Measurements from ENCODE around the gene SMG6.

SMG6 gene

DNA sequence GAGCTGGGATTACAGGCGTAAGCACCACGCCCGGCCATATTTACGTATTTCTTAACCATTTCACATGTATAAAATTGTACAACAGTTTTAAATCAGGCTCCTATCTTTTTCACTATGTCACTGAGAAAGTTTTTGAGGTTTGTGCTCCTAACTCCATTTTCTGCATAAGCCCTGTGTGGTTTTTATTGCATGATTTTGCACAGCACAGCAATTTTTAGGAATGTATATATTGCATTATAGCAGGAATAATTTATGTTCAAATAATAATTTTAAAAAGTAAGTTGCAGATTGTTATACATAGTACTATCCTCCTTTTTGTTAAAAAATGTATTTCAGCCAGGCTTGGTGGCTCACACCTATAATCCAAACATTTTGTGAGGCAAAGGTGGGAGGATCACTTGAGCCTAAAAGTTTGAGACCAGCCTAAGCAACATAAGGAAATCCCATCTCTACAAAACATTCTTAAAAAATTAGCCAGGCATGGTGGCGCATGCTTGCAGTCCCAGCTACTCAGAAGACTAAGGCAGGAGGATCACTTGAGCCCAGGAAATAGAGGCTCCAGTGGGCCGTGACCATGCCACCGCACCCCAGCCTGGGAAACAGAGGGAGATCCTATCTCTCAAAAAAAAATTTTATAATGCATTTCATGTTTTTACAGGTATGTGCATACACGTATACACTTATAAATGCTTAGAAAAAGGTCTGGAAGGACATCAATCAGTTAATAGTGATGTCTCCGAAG, 26.0 kb downstream of the SMG6 start:
- no peak for DNase-seq
- no peaks in the 10 kb centered on the region for H3K9me3 ChIP-seq (ENCODE audit: control insufficient read depth, low read length)
- 90% methylated on average over 2 of the region's 9 CpGs for WGBS

GRCh38 chr17:2275722-2276121, 27.9 kb downstream of the SMG6 start:
- H3K9ac ChIP-seq (ENCODE audit: low read length) = no peak overlapping the region
- no peak overlapping the region for H2AFZ ChIP-seq (ENCODE audit: low read depth, low read length)
- H3K23ac ChIP-seq (ENCODE audit: low read length in 2 of 2) = no peak overlapping the region
- no CpG with 5 or more reads among the region's 1 CpG for WGBS
- no peak overlapping the region for H3K4me3 ChIP-seq (ENCODE audit: insufficient read depth in 1 of 2, low read depth in 1 of 2, low read length in 2 of 2)
- no peak for DNase-seq
- H4K91ac ChIP-seq (ENCODE audit: low read length) = no peak overlapping the region
- no peak overlapping the region for H2BK12ac ChIP-seq (ENCODE audit: low read length in 2 of 2)
- no peak overlapping the region for H3K14ac ChIP-seq (ENCODE audit: low read length in 2 of 2)
- H2BK5ac ChIP-seq (ENCODE audit: low read depth, low read length, poor library complexity, severe bottlenecking) = no peak overlapping the region
- H2BK120ac ChIP-seq (ENCODE audit: low read depth, low read length) = no peak overlapping the region
- no peaks in the 10 kb centered on the region for H3K9me3 ChIP-seq (ENCODE audit: control insufficient read depth, low read length)
- no peaks in the 10 kb centered on the region for H3K4me1 ChIP-seq (ENCODE audit: control insufficient read depth, insufficient read depth, low read depth, low read length)
- no peak overlapping the region for H3K4ac ChIP-seq (ENCODE audit: low read depth in 1 of 2, low read length in 2 of 2)
- no peak overlapping the region for H4K8ac ChIP-seq (ENCODE audit: low read length)
- H3K79me1 ChIP-seq (replicated peaks; ENCODE audit: low read length, poor library complexity, severe bottlenecking) = peaks cover 14% of the 10 kb centered on the region
- no peaks in the 10 kb centered on the region for H3K27me3 ChIP-seq (ENCODE audit: control insufficient read depth in 1 of 2, insufficient read depth in 1 of 2, low read length in 2 of 2)
- peaks cover 32 to 74% of the 10 kb centered on the region in 2 experiments for H3K36me3 ChIP-seq (ENCODE audit: control insufficient read depth in 1 of 2, insufficient read depth in 2 of 2, low read depth in 1 of 2, low read length in 2 of 2)
- no peak overlapping the region for H3K18ac ChIP-seq (ENCODE audit: low read depth in 1 of 2, low read length in 2 of 2)
- H3K4me2 ChIP-seq (ENCODE audit: low read length, poor library complexity, severe bottlenecking) = no peak overlapping the region
- H2AK5ac ChIP-seq (ENCODE audit: low read length, severe bottlenecking) = no peak overlapping the region
- no peak overlapping the region for H3K27ac ChIP-seq (ENCODE audit: low read length, poor library complexity, severe bottlenecking)
- H2BK15ac ChIP-seq (ENCODE audit: low read depth, poor library complexity, severe bottlenecking) = no peak overlapping the region

More for the DNA sequence above, 26.0 kb downstream of the SMG6 start:
- no peak overlapping the region for H3K27ac ChIP-seq (ENCODE audit: low read length, poor library complexity, severe bottlenecking)
- no peak overlapping the region for H3K18ac ChIP-seq (ENCODE audit: low read depth in 1 of 2, low read length in 2 of 2)
- no peak overlapping the region for H4K91ac ChIP-seq (ENCODE audit: low read length)
- H3K27me3 ChIP-seq (ENCODE audit: control insufficient read depth in 1 of 2, insufficient read depth in 1 of 2, low read length in 2 of 2) = no peaks in the 10 kb centered on the region
- no peak overlapping the region for H2AFZ ChIP-seq (ENCODE audit: low read depth, low read length)
- H2BK12ac ChIP-seq (ENCODE audit: low read length in 2 of 2) = no peak overlapping the region
- H3K4me1 ChIP-seq (ENCODE audit: control insufficient read depth, insufficient read depth, low read depth, low read length) = no peaks in the 10 kb centered on the region
- peaks cover 44 to 84% of the 10 kb centered on the region in 2 experiments for H3K36me3 ChIP-seq (ENCODE audit: control insufficient read depth in 1 of 2, insufficient read depth in 2 of 2, low read depth in 1 of 2, low read length in 2 of 2)
- H3K4ac ChIP-seq (ENCODE audit: low read depth in 1 of 2, low read length in 2 of 2) = no peak overlapping the region
- H2AK5ac ChIP-seq (ENCODE audit: low read length, severe bottlenecking) = no peak overlapping the region
- no peak overlapping the region for H3K9ac ChIP-seq (ENCODE audit: low read length)
- H3K4me3 ChIP-seq (ENCODE audit: insufficient read depth in 1 of 2, low read depth in 1 of 2, low read length in 2 of 2) = no peak overlapping the region
- H3K23ac ChIP-seq (ENCODE audit: low read length in 2 of 2) = no peak overlapping the region
- peaks cover 17% of the 10 kb centered on the region for H3K79me1 ChIP-seq (replicated peaks; ENCODE audit: low read length, poor library complexity, severe bottlenecking)
- no peak overlapping the region for H3K14ac ChIP-seq (ENCODE audit: low read length in 2 of 2)
- H2BK120ac ChIP-seq (ENCODE audit: low read depth, low read length) = no peak overlapping the region
- no peak overlapping the region for H4K8ac ChIP-seq (ENCODE audit: low read length)
- H2BK15ac ChIP-seq (ENCODE audit: low read depth, poor library complexity, severe bottlenecking) = no peak overlapping the region
- H2BK5ac ChIP-seq (ENCODE audit: low read depth, low read length, poor library complexity, severe bottlenecking) = no peak overlapping the region
- H3K4me2 ChIP-seq (ENCODE audit: low read length, poor library complexity, severe bottlenecking) = no peak overlapping the region

DNA sequence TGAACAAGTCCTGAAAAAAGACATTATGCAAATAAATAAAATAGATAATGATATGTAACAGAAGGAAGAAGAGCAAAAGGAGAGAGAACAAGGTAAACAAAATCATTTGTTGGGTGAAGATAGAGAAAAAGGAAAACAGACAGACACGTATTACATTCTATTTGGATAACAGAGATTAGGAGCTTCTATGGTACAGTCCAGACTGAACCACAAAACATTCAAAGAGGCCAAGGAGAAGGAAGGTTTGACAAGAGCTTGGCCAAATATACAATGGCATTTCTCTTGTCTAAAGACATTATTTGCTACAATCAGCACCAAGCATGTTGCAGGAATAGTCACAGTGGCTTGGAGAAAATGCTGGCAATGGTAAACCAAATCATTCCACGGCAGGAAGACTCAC, 29.2 kb downstream of the SMG6 start:
- no peak for DNase-seq
- Histone ChIP-seq H2BK5ac (ENCODE audit: low read depth, low read length, poor library complexity, severe bottlenecking) (no peak overlapping the region), H3K4me2 (ENCODE audit: low read length, poor library complexity, severe bottlenecking) (no peak overlapping the region), H3K27me3 (ENCODE audit: control insufficient read depth in 1 of 2, insufficient read depth in 1 of 2, low read length in 2 of 2) (no peaks in the 10 kb centered on the region), H2BK12ac (ENCODE audit: low read length in 2 of 2) (no peak overlapping the region), H3K79me1 (replicated peaks; ENCODE audit: low read length, poor library complexity, severe bottlenecking) (peaks cover 16% of the 10 kb centered on the region), H3K4ac (ENCODE audit: low read depth in 1 of 2, low read length in 2 of 2) (no peak overlapping the region), H2AK5ac (ENCODE audit: low read length, severe bottlenecking) (no peak overlapping the region), H3K18ac (ENCODE audit: low read depth in 1 of 2, low read length in 2 of 2) (no peak overlapping the region), H3K4me3 (ENCODE audit: insufficient read depth in 1 of 2, low read depth in 1 of 2, low read length in 2 of 2) (no peak overlapping the region), H3K27ac (ENCODE audit: low read length, poor library complexity, severe bottlenecking) (no peak overlapping the region), H3K23ac (ENCODE audit: low read length in 2 of 2) (no peak overlapping the region), H4K8ac (ENCODE audit: low read length) (no peak overlapping the region), H2BK120ac (ENCODE audit: low read depth, low read length) (no peak overlapping the region), H3K9ac (ENCODE audit: low read length) (no peak overlapping the region), H3K4me1 (ENCODE audit: control insufficient read depth, insufficient read depth, low read depth, low read length) (no peaks in the 10 kb centered on the region), H4K91ac (ENCODE audit: low read length) (no peak overlapping the region), H2BK15ac (ENCODE audit: low read depth, poor library complexity, severe bottlenecking) (no peak overlapping the region), H3K36me3 (ENCODE audit: control insufficient read depth in 1 of 2, insufficient read depth in 2 of 2, low read depth in 1 of 2, low read length in 2 of 2) (peaks cover 25 to 73% of the 10 kb centered on the region in 2 experiments), H3K14ac (ENCODE audit: low read length in 2 of 2) (no peak overlapping the region), H2AFZ (ENCODE audit: low read depth, low read length) (no peak overlapping the region), H3K9me3 (ENCODE audit: control insufficient read depth, low read length) (no peaks in the 10 kb centered on the region)
- WGBS = 91% methylated on average over 1 of the region's 2 CpGs

GRCh38 chr17:2271985-2272702, 31.4 kb downstream of the SMG6 start:
- no peak overlapping the region for H2BK120ac ChIP-seq (ENCODE audit: low read depth, low read length)
- peaks cover 31 to 61% of the 10 kb centered on the region in 2 experiments for H3K36me3 ChIP-seq (ENCODE audit: control insufficient read depth in 1 of 2, insufficient read depth in 2 of 2, low read depth in 1 of 2, low read length in 2 of 2)
- no peak overlapping the region for H4K8ac ChIP-seq (ENCODE audit: low read length)
- no peak overlapping the region for H2BK5ac ChIP-seq (ENCODE audit: low read depth, low read length, poor library complexity, severe bottlenecking)
- H4K91ac ChIP-seq (ENCODE audit: low read length) = no peak overlapping the region
- no peak overlapping the region for H3K4ac ChIP-seq (ENCODE audit: low read depth in 1 of 2, low read length in 2 of 2)
- H3K14ac ChIP-seq (ENCODE audit: low read length in 2 of 2) = no peak overlapping the region
- H3K27ac ChIP-seq (ENCODE audit: low read length, poor library complexity, severe bottlenecking) = no peak overlapping the region
- no peak overlapping the region for H2BK15ac ChIP-seq (ENCODE audit: low read depth, poor library complexity, severe bottlenecking)
- no peaks in the 10 kb centered on the region for H3K27me3 ChIP-seq (ENCODE audit: control insufficient read depth in 1 of 2, insufficient read depth in 1 of 2, low read length in 2 of 2)
- no peak overlapping the region for H3K9ac ChIP-seq (ENCODE audit: low read length)
- no peak overlapping the region for H2AK5ac ChIP-seq (ENCODE audit: low read length, severe bottlenecking)
- no peak for DNase-seq
- H2BK12ac ChIP-seq (ENCODE audit: low read length in 2 of 2) = no peak overlapping the region
- H3K4me2 ChIP-seq (ENCODE audit: low read length, poor library complexity, severe bottlenecking) = no peak overlapping the region
- H3K18ac ChIP-seq (ENCODE audit: low read depth in 1 of 2, low read length in 2 of 2) = no peak overlapping the region
- H2AFZ ChIP-seq (ENCODE audit: low read depth, low read length) = no peak overlapping the region
- no peak overlapping the region for H3K4me3 ChIP-seq (ENCODE audit: insufficient read depth in 1 of 2, low read depth in 1 of 2, low read length in 2 of 2)
- H3K23ac ChIP-seq (ENCODE audit: low read length in 2 of 2) = no peak overlapping the region
- H3K79me1 ChIP-seq (replicated peaks; ENCODE audit: low read length, poor library complexity, severe bottlenecking) = peaks cover 16% of the 10 kb centered on the region
- 96% methylated on average over 3 of the region's 3 CpGs for WGBS
- no peaks in the 10 kb centered on the region for H3K4me1 ChIP-seq (ENCODE audit: control insufficient read depth, insufficient read depth, low read depth, low read length)
- H3K9me3 ChIP-seq (ENCODE audit: control insufficient read depth, low read length) = no peaks in the 10 kb centered on the region
